ENCODE results near the gene WRNIP1.
A peak's percentile ranks its signal among the peaks of the same experiment; 100 is the strongest.

The WRNIP1 gene

DNA sequence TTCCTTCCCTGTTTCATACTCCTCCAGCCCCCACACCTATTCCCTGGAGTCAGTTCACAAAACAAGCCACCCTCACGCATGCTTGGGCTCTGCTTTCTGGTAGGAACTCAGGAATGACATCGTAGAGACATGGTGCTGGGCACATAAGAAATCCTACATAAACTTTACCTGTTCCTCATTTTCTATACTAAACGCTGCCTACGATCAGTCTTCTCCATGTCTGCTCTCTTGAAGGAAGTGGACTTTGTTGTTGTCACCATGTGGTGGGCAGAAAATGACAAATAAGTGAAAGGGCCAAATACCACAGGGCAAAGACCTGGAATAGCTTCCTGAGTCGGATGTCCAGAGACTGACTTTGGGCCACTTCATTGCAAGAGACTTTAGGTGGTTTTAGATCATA is 24.6 kb upstream of the WRNIP1 start:
- no peak overlapping the region for H3K4me3 ChIP-seq (ENCODE audit: low read depth, low read length)
- DNase-seq (ENCODE audit: low read depth) = no peak
- TF ChIP-seq, protein P1, sequence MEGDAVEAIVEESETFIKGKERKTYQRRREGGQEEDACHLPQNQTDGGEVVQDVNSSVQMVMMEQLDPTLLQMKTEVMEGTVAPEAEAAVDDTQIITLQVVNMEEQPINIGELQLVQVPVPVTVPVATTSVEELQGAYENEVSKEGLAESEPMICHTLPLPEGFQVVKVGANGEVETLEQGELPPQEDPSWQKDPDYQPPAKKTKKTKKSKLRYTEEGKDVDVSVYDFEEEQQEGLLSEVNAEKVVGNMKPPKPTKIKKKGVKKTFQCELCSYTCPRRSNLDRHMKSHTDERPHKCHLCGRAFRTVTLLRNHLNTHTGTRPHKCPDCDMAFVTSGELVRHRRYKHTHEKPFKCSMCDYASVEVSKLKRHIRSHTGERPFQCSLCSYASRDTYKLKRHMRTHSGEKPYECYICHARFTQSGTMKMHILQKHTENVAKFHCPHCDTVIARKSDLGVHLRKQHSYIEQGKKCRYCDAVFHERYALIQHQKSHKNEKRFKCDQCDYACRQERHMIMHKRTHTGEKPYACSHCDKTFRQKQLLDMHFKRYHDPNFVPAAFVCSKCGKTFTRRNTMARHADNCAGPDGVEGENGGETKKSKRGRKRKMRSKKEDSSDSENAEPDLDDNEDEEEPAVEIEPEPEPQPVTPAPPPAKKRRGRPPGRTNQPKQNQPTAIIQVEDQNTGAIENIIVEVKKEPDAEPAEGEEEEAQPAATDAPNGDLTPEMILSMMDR (IDR thresholded peaks at IDR 0.05; ENCODE audit: low read depth, low read length, missing control alignments) = no peak
- in situ Hi-C loops (cut with HindIII; ENCODE audit: low sequenced_read_pairs) = no loop called here

DNA sequence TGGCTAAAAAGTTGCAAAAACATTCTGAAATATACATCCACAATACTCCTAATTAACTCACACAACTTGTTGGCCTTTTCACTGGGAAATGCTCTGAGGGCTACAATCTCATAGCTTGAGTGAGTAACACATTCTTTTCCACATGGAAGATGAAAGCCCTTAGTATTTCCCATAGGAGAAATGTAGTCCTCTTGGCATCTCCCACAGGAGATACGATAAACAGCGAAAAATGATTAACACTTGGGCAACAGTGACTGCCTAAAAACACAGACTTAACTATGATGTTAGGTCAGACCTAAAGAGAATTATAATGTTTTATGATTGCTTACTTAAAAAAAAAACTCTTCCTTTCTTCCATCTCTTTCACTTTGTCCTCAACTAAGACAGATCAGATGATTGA is 23.4 kb upstream of the WRNIP1 start:
- TF ChIP-seq, protein P1 (IDR thresholded peaks at IDR 0.05; ENCODE audit: low read depth, low read length, missing control alignments) = no peak
- DNase-seq (ENCODE audit: low read depth) = no peak
- in situ Hi-C loops (cut with HindIII; ENCODE audit: low sequenced_read_pairs) = no loop called here
- no peak overlapping the region for H3K4me3 ChIP-seq (ENCODE audit: low read depth, low read length)

DNA sequence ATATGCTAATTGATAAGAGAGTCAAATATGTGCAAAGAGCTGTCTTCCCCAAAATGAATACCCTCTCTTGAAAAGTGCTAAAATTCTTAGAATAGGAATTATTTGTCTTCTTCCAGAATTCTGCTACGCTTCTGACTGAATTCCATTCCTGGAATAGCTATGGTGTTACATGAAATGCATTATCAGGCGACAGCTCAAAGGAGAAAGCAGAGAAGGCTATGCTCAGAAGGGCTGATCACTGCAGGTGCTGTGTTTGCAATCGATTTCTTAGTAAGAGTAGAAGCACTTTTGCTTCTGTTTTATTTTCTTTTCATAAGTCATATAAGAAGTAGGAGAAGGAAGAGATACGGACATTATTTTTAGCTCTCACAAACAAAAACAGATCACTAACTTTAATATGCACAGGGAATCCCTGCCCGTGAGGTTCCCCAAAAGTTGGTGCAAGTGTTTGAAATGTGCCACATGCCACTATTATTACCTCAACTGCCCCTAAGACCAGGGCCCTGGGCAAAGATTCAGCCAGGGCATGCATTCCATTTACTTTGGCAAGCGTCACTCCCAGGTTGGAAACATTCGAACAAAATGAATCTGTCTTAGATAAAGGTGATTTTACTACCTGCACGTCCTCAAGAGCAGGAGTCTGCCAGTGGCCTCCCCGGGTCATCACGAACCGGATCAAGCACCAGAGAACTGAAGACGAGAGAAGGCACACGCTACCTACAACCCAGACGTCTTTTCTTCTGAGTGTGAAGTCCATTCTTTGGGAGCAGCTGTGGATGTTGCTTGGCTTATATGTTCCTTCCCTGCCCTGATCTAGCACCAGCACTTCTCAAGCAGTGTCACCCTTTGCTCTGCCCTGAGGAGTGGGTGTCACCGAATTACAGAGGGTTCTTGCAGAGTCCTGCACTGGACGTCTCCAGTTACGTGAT is 21.6 kb upstream of the WRNIP1 start:
- in situ Hi-C loops (cut with HindIII; ENCODE audit: low sequenced_read_pairs) = no loop called here
- TF ChIP-seq, protein P1 (IDR thresholded peaks at IDR 0.05; ENCODE audit: low read depth, low read length, missing control alignments) = no peak
- DNase-seq (ENCODE audit: low read depth) = no peak
- H3K4me3 ChIP-seq (ENCODE audit: low read depth, low read length) = no peak overlapping the region

DNA sequence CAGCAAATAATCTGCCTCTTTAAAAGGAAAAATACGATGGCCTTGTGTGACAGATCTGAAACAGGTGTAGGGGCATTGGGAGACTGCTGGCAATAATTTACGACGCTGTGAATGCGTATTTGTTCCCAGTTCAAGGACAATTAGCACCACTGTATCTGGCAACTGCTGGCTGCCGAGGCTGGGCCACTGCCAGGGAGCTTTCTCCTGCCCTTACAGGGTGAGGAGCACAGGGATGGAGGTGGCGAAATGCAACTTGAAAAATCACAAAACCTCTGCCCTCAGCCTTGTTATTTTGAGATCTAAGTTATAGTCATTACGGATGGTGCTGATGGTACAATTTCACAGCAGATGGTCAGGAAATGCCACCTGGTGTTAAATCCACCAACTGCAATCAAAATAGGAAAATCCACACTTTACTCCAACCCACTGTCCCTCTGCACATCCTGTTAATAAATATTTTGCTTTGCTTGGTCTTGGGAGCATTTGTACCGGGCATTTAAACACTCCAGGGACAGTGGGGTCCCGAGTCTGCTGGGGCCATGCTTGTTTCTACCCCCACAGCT is 20.9 kb upstream of the WRNIP1 start:
- in situ Hi-C loops (cut with HindIII; ENCODE audit: low sequenced_read_pairs) = no loop called here
- DNase-seq (ENCODE audit: low read depth) = no peak
- no peak overlapping the region for H3K4me3 ChIP-seq (ENCODE audit: low read depth, low read length)
- TF ChIP-seq, protein P1 (IDR thresholded peaks at IDR 0.05; ENCODE audit: low read depth, low read length, missing control alignments) = peak; percentile 51

DNA sequence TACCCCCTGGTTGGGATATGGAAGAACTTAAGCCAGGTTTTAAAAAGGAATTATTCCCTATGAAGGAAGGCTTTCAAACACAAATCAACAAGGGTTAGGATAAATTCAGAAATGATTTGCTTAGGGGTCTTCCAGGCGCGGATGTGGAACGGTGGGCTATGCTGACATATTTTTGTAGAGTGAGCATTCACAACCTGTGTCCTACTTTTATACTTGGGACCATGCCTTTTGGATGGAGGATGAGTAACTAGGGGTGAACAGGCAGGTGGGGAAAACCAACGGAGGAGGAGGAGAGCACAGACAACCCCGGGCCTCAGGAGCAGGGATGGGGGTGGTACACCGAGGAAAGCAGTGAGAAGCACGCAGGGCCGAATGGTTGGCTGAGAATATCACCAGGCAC is 20.4 kb upstream of the WRNIP1 start:
- TF ChIP-seq, protein P1 (IDR thresholded peaks at IDR 0.05; ENCODE audit: low read depth, low read length, missing control alignments) = no peak
- no peak overlapping the region for H3K4me3 ChIP-seq (ENCODE audit: low read depth, low read length)
- no peak for DNase-seq (ENCODE audit: low read depth)

DNA sequence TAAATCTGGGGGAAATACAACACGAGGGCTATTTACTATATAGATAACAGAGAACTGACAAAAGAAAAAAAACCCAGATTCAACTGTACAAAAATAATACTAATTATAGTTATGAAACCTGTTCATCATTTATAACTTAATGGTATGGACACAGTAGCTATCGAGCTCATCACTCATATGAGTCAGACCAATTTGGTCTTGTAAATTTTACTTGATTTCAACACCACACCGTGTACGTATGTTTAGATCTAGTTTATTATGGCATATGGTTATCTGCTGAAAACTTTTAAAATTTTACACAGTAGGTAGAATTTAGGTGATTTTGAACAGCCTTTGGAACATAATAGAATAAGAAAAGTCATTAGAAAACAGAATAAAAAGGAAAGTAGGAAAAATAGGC is 19.9 kb upstream of the WRNIP1 start:
- in situ Hi-C loops (cut with HindIII; ENCODE audit: low sequenced_read_pairs) = no loop called here
- H3K4me3 ChIP-seq (ENCODE audit: low read depth, low read length) = no peak overlapping the region
- no peak for DNase-seq (ENCODE audit: low read depth)
- TF ChIP-seq, protein P1 (IDR thresholded peaks at IDR 0.05; ENCODE audit: low read depth, low read length, missing control alignments) = no peak

More for the DNA sequence above, 20.4 kb upstream of the WRNIP1 start:
- in situ Hi-C loops (cut with HindIII; ENCODE audit: low sequenced_read_pairs) = no loop called here

Measured in astrocyte of the cerebellum (primary cell).